ENCODE results near the gene WDFY2. TPM values are rescaled to one million over a fixed set of nuclear protein-coding genes. Genes with fewer than 3 reads are reported as not detected.

Gene WDFY2
- total RNA-seq, 1 experiment from 2014 or later: 25.7 TPM

DNA sequence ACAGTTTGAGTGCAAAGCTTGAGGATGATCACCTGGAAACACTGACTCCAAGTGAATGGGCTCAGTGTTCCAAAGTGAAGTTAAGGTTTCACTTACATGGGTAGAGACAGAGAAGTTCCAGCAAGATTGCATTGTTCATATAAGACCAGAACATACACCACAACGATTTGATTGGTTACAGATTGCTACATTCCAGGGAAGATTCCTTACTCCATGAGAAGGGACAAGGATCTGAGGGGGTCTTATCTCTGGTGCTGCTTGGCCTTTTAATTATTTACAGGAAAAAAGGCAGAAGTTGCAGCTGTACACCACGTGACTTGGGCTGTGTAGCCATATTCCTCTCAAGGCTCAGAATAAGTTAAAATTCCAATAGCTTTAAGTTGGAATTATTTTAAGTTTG is 12.3 kb downstream of the WDFY2 start (continued):
- TF ChIP-seq, protein P1, sequence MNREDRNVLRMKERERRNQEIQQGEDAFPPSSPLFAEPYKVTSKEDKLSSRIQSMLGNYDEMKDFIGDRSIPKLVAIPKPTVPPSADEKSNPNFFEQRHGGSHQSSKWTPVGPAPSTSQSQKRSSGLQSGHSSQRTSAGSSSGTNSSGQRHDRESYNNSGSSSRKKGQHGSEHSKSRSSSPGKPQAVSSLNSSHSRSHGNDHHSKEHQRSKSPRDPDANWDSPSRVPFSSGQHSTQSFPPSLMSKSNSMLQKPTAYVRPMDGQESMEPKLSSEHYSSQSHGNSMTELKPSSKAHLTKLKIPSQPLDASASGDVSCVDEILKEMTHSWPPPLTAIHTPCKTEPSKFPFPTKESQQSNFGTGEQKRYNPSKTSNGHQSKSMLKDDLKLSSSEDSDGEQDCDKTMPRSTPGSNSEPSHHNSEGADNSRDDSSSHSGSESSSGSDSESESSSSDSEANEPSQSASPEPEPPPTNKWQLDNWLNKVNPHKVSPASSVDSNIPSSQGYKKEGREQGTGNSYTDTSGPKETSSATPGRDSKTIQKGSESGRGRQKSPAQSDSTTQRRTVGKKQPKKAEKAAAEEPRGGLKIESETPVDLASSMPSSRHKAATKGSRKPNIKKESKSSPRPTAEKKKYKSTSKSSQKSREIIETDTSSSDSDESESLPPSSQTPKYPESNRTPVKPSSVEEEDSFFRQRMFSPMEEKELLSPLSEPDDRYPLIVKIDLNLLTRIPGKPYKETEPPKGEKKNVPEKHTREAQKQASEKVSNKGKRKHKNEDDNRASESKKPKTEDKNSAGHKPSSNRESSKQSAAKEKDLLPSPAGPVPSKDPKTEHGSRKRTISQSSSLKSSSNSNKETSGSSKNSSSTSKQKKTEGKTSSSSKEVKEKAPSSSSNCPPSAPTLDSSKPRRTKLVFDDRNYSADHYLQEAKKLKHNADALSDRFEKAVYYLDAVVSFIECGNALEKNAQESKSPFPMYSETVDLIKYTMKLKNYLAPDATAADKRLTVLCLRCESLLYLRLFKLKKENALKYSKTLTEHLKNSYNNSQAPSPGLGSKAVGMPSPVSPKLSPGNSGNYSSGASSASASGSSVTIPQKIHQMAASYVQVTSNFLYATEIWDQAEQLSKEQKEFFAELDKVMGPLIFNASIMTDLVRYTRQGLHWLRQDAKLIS (CRISPR knock-in tag; IDR thresholded peaks at IDR 0.05; ENCODE audit: borderline replicate concordance): no peak

DNA sequence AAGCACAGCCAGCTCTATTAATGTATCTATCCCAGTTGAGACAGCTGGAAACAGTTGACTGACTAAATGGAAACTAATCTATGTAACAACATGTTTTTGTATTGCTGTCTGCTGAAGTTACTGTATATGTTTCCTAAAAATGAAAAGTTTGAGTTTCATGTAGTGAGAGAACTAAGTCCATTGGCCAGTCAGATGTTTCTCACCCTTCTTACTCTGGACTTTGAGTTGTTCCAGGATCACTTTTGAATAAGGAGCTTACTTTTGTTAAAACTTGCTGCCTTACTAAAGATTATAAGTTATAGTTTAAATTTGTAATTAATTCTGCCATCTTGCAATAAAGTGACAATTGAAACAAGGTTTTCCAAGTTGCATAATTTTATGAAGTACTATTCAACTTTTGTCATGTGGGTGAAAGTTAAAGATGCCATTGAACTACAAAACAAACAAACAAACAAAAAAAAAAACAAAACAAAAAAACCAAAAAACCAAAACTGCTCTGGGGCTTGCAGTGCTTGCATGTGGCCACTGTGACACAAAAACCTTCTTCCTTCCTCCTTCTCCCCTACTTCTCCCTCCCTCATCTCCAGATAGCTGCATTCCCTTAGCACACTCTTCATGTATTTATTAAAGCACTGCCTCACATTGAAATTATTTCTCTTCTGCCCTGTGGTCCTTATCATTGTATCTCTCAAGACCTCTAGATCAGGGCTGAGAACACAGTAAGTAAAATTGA is 15.3 kb downstream of the WDFY2 start:
- Mint-ChIP-seq H3K4me3 (no peak overlapping the region), H3K9me3 (no peaks in the 10 kb centered on the region), H3K36me3 (no peaks in the 10 kb centered on the region), H3K27ac (peak overlapping the region; percentile 78; the same call in 1 of the 2 replicates), H3K27me3 (ENCODE audit: low read depth) (no peaks in the 10 kb centered on the region), H3K4me1 (peaks cover 71% of the 10 kb centered on the region)
- TF ChIP-seq ETV6 (CRISPR knock-in tag; IDR thresholded peaks at IDR 0.05): no peak
- no peak for TF ChIP-seq SMAD4 (CRISPR knock-in tag; IDR thresholded peaks at IDR 0.05)
- no peak for TF ChIP-seq JUN (CRISPR knock-in tag; IDR thresholded peaks at IDR 0.05)
- TF ChIP-seq, protein P2, sequence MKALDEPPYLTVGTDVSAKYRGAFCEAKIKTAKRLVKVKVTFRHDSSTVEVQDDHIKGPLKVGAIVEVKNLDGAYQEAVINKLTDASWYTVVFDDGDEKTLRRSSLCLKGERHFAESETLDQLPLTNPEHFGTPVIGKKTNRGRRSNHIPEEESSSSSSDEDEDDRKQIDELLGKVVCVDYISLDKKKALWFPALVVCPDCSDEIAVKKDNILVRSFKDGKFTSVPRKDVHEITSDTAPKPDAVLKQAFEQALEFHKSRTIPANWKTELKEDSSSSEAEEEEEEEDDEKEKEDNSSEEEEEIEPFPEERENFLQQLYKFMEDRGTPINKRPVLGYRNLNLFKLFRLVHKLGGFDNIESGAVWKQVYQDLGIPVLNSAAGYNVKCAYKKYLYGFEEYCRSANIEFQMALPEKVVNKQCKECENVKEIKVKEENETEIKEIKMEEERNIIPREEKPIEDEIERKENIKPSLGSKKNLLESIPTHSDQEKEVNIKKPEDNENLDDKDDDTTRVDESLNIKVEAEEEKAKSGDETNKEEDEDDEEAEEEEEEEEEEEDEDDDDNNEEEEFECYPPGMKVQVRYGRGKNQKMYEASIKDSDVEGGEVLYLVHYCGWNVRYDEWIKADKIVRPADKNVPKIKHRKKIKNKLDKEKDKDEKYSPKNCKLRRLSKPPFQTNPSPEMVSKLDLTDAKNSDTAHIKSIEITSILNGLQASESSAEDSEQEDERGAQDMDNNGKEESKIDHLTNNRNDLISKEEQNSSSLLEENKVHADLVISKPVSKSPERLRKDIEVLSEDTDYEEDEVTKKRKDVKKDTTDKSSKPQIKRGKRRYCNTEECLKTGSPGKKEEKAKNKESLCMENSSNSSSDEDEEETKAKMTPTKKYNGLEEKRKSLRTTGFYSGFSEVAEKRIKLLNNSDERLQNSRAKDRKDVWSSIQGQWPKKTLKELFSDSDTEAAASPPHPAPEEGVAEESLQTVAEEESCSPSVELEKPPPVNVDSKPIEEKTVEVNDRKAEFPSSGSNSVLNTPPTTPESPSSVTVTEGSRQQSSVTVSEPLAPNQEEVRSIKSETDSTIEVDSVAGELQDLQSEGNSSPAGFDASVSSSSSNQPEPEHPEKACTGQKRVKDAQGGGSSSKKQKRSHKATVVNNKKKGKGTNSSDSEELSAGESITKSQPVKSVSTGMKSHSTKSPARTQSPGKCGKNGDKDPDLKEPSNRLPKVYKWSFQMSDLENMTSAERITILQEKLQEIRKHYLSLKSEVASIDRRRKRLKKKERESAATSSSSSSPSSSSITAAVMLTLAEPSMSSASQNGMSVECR (CRISPR knock-in tag; IDR thresholded peaks at IDR 0.05; ENCODE audit: borderline replicate concordance): no peak
- no peak for TF ChIP-seq AR (CRISPR knock-in tag; IDR thresholded peaks at IDR 0.05)
- no peak for TF ChIP-seq TCF7 (CRISPR knock-in tag; IDR thresholded peaks at IDR 0.05; ENCODE audit: low read depth)
- no peak for TF ChIP-seq TEAD1 (CRISPR knock-in tag; IDR thresholded peaks at IDR 0.05)
- no peak for TF ChIP-seq OVOL2 (CRISPR knock-in tag; IDR thresholded peaks at IDR 0.05; ENCODE audit: borderline replicate concordance)
- TF ChIP-seq SP1 (CRISPR knock-in tag; conservative IDR thresholded peaks at IDR 0.05): no peak
- TF ChIP-seq NFATC4 (CRISPR knock-in tag; IDR thresholded peaks at IDR 0.05): no peak
- no peak for TF ChIP-seq ZNF512 (CRISPR knock-in tag; IDR thresholded peaks at IDR 0.05; ENCODE audit: borderline replicate concordance)
- no peak for TF ChIP-seq ZNF416 (CRISPR knock-in tag; IDR thresholded peaks at IDR 0.05)
- no peak for TF ChIP-seq GRHL2 (CRISPR knock-in tag; IDR thresholded peaks at IDR 0.05; ENCODE audit: insufficient replicate concordance, severe bottlenecking)
- no peak for TF ChIP-seq ZNF263 (CRISPR knock-in tag; IDR thresholded peaks at IDR 0.05; ENCODE audit: low read depth)
- TF ChIP-seq, protein P3, sequence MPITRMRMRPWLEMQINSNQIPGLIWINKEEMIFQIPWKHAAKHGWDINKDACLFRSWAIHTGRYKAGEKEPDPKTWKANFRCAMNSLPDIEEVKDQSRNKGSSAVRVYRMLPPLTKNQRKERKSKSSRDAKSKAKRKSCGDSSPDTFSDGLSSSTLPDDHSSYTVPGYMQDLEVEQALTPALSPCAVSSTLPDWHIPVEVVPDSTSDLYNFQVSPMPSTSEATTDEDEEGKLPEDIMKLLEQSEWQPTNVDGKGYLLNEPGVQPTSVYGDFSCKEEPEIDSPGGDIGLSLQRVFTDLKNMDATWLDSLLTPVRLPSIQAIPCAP (CRISPR knock-in tag; IDR thresholded peaks at IDR 0.05): no peak
- ATAC-seq: no peak
- no peak for DNase-seq (ENCODE audit: low spot score)
- ChIA-PET CTCF (interaction anchor here (0.7 to 0.8 kb wide), 3 partner anchors 176 to 221 kb away, joined by 4 read pairs; no protein-coding TSS in a partner anchor), POLR2A (no interaction called here)

All from WTC11 (cell line).